AG09319 (cell line): ENCODE measurements around the gene NDRG4.

Source experiments
- DNase-seq: peaks from one replicate; pipeline ENCODE4 v3.0.0-alpha.2; 2010; ENCODE audit warnings: low read depth; ENCODE audit errors: extremely low read depth
- CTCF ChIP-seq: IDR thresholded peaks from 2 replicates; pipeline ENCODE4 v1.5.1; 2011; ENCODE audit warnings: low read depth, mild to moderate bottlenecking, inconsistent platforms, low read length, moderate library complexity

The NDRG4 gene

DNA sequence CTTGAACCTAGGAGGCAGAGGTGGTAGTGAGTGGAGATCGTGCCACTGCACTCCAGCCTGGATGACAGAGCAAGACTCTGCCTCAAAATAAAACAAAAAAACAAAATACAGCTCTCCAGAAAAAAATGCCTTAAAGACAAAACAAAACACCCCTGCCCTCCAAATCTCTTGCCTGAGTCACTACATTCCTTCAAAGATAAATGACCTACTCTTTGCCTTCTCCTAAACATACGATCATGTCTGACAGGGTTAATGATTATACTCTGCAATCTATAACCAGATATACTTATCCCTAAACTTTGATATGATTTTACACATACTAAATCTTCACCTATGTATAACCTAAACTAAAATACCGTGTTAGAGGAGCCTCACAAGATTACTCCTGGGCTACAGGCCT is 13.9 kb downstream of the NDRG4 start:
- no peak for TF ChIP-seq CTCF
- DNase-seq, result no peak

- TF ChIP-seq CTCF, result no peak; the same call in none of the 2 replicates
- DNase-seq, result peak; percentile 54
Observed at GRCh38 chr16:58515125-58515870, 15.4 kb downstream of the NDRG4 start, which contains the start of gene SETD6. TSS of gene SETD6 (plus strand) at chr16:58515517. CDS start at chr16:58515538, 21 bp downstream.

- no peak for DNase-seq
Observed at GRCh38 chr16:58515871-58516767, 16.2 kb downstream of the NDRG4 start.

DNA sequence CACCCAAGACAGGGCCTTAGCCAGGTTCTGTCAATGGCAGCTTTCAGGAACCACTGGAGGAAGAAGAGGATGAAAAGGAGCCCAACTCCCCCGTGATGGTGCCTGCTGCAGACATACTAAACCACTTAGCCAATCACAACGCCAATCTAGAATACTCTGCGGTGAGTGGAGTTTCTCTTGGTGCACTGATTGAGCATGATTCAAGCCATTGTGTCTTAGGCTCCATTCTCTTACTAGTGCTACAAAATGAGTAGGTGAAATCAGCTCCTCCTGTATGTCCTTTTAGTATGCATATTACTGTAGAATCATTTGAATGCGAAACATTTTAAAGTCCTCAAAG is 16.8 kb downstream of the NDRG4 start:
- no peak for TF ChIP-seq CTCF
- no peak for DNase-seq

More at GRCh38 chr16:58515871-58516767, 16.2 kb downstream of the NDRG4 start:
- no peak for TF ChIP-seq CTCF

GRCh38 chr16:58518083-58518979 is 18.4 kb downstream of the NDRG4 start:
- no peak for TF ChIP-seq CTCF
- no peak for DNase-seq

DNA sequence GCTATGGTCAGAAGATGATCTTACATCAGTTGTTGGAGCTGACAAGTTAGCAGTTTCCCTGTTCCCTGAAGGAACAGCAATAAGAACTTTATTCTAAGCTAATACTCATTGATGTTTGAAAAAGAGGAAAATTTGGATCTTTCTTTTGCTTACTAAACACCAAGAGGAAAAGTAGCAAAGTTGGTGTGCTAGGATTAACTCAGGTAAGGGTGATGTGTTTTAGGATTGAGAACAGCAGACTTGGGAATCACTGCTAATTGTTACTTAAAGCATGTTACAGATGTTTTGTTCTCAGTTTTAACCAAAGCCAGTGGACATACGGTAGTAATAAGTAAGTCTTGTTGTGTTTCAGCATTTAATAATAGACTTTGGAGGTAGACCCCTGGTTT is 19.0 kb downstream of the NDRG4 start:
- TF ChIP-seq CTCF, result no peak
- DNase-seq, result no peak
